Measurements from ENCODE around the gene FTO.

- no peak for TF ChIP-seq POLR2AphosphoS5 (IDR thresholded peaks at IDR 0.05; ENCODE audit: borderline replicate concordance, low read depth, low read length)
- TF ChIP-seq EZH2 (IDR thresholded peaks at IDR 0.05) = no peak
These were observed 382.8 kb downstream of the FTO start for GRCh38 chr16:54086791-54087190.

Data from SK-N-MC (cell line).